ENCODE results near the gene SDK1. TPM values are rescaled to one million over a fixed set of nuclear protein-coding genes. Genes with fewer than 3 reads are reported as not detected.

SDK1 gene
- total and polyA plus RNA-seq, 2 of the 8 experiments (the other 6 are each of a cell fraction or from before 2014, with no cell fraction given) = 3.3 to 7.2 TPM

GRCh38 chr7:3429981-3430380, 128.9 kb downstream of the SDK1 start:
- Histone ChIP-seq H3K36me3 (ENCODE audit: control insufficient read depth in 2 of 4, insufficient read depth in 4 of 4, low read length in 3 of 4) (no peaks in the 10 kb centered on the region), H3K4ac (replicated peaks; ENCODE audit: insufficient read length, low read depth, low read length) (no peak overlapping the region), H3K27me3 (replicated peaks in 1 of 4; ENCODE audit: control insufficient read depth in 3 of 4, extremely low read depth in 1 of 4, insufficient read depth in 3 of 4, low read length in 3 of 4) (no peaks in the 10 kb centered on the region), H3K79me2 (ENCODE audit: control insufficient read depth in 1 of 2, insufficient read depth in 2 of 2, low read length in 2 of 2) (no peaks in the 10 kb centered on the region), H2BK120ac (replicated peaks; ENCODE audit: low read depth, low read length) (no peak overlapping the region), H4K5ac (ENCODE audit: insufficient read length, low read depth, low read length) (no peak overlapping the region), H3K4me1 (replicated peaks in 1 of 4; ENCODE audit: control insufficient read depth in 3 of 4, insufficient read depth in 4 of 4, low read length in 3 of 4) (peaks cover 0 to 3% (median 1%) of the 10 kb centered on the region in 4 experiments; a peak in 3 of 7 replicates), H2AK5ac (ENCODE audit: low read depth, low read length) (no peak overlapping the region), H3K14ac (ENCODE audit: insufficient read length) (no peak overlapping the region), H3K9me3 (ENCODE audit: insufficient read depth in 2 of 2, low read depth in 1 of 2, low read length in 1 of 2) (no peaks in the 10 kb centered on the region), H3K79me1 (ENCODE audit: low read depth, low read length) (no peaks in the 10 kb centered on the region; the same call in 1 of the 2 replicates), H2AFZ (ENCODE audit: low read length) (no peak overlapping the region), H4K91ac (replicated peaks; ENCODE audit: insufficient read length, low read length) (no peak overlapping the region), H3K23ac (ENCODE audit: insufficient read length) (no peak overlapping the region), H3K23me2 (ENCODE audit: low read depth, low read length) (no peaks in the 10 kb centered on the region), H3K4me2 (ENCODE audit: insufficient read depth in 1 of 2, low read depth in 2 of 2, low read length in 2 of 2) (no peak overlapping the region), H2BK12ac (ENCODE audit: low read depth, low read length) (no peak overlapping the region), H2BK20ac (ENCODE audit: low read length) (no peak overlapping the region), H3K18ac (ENCODE audit: extremely low read depth, low read length) (no peak overlapping the region), H4K20me1 (replicated peaks in 1 of 2; ENCODE audit: control insufficient read depth in 1 of 2, insufficient read depth in 2 of 2, low read length in 2 of 2) (peaks cover 0 to 1% of the 10 kb centered on the region in 2 experiments), H3K56ac (replicated peaks; ENCODE audit: insufficient read length, low read depth, low read length) (no peak overlapping the region), H4K8ac (ENCODE audit: extremely low read depth, insufficient read depth, low read length) (no peak overlapping the region), H3K4me3 (ENCODE audit: extremely low read depth in 1 of 4, insufficient read depth in 2 of 4, low read depth in 3 of 4, low read length in 4 of 4) (no peak overlapping the region), H3K9ac (replicated peaks in 1 of 4; ENCODE audit: extremely low read depth in 1 of 4, low read depth in 3 of 4, low read length in 3 of 4) (no peak overlapping the region), H2BK5ac (ENCODE audit: low read depth, low read length) (no peak overlapping the region), H2BK15ac (ENCODE audit: low read length) (no peak overlapping the region; the same call in 1 of the 2 replicates), H3K27ac (ENCODE audit: low read depth, low read length) (no peak overlapping the region)
- FAIRE-seq (no peak), DNase-seq (ENCODE audit: low read depth in 1 of 2, low spot score in 2 of 2) (no peak)
- TF ChIP-seq SP2 (IDR thresholded peaks at IDR 0.05; ENCODE audit: low read length) = no peak
- no peak for TF ChIP-seq EGR1 (IDR thresholded peaks at IDR 0.05; ENCODE audit: borderline replicate concordance, low read depth, low read length)
- TF ChIP-seq CHD1 (IDR thresholded peaks at IDR 0.05; ENCODE audit: low read depth, low read length) = no peak
- no peak for TF ChIP-seq BCL11A (IDR thresholded peaks at IDR 0.05; ENCODE audit: low read depth in 2 of 2, low read length in 2 of 2)
- no peak for TF ChIP-seq PHF8 (conservative IDR thresholded peaks at IDR 0.05; ENCODE audit: low read depth, low read length)
- no peak for TF ChIP-seq JUND (IDR thresholded peaks at IDR 0.05; ENCODE audit: low read length)
- TF ChIP-seq GTF2F1 (IDR thresholded peaks at IDR 0.05; ENCODE audit: borderline replicate concordance, low read depth, low read length) = no peak
- TF ChIP-seq SP1 (IDR thresholded peaks at IDR 0.05; ENCODE audit: low read depth, low read length) = no peak
- TF ChIP-seq SIN3A (conservative IDR thresholded peaks at IDR 0.05 in 1 of 2, IDR thresholded peaks at IDR 0.05 in 1 of 2; ENCODE audit: low read depth in 1 of 2, low read length in 2 of 2) = no peak
- no peak for TF ChIP-seq MAFK (IDR thresholded peaks at IDR 0.05; ENCODE audit: low read depth, low read length)
- no peak for TF ChIP-seq EP300 (IDR thresholded peaks at IDR 0.05; ENCODE audit: borderline replicate concordance in 1 of 2, low read depth in 2 of 2, low read length in 2 of 2)
- no peak for TF ChIP-seq TEAD4 (IDR thresholded peaks at IDR 0.05; ENCODE audit: low read depth, low read length)
- TF ChIP-seq SRF (IDR thresholded peaks at IDR 0.05; ENCODE audit: low read depth, low read length) = no peak
- POLR2A ChIA-PET (ENCODE audit: partially characterized antibody) = interaction anchor here (0.8 to 1.7 kb wide), 3 partner anchors 9 to 13 kb away, joined by 3 to 4 read pairs (median 4); no protein-coding TSS in a partner anchor
- CTCF ChIA-PET (ENCODE audit: partially characterized antibody) = interaction anchor here (0.5 to 1.9 kb wide), 7 partner anchors 11 to 1003 kb away, joined by 3 to 5 read pairs (median 4); no protein-coding TSS in a partner anchor
- WGBS, 2 experiments (ENCODE audit: extremely low coverage in 1 of 2, insufficient coverage in 1 of 2, insufficient read length in 1 of 2, insufficient replicate concordance in 2 of 2, low coverage in 1 of 2, low lambda C conversion rate in 2 of 2, missing lambda C conversion rate in 1 of 2) = 66% methylated on average over 4 of the region's 4 CpGs; no CpG with 5 or more reads in 1 of the 2 experiments
